GM18873 (cell line): ENCODE data around the gene PPP1R12C.
"Not testable (repeated sequence)": the region's sequence is repeated elsewhere in the genome, so short reads cannot be mapped to it uniquely, and the experiment has no call there.

Experiments used
- ATAC-seq: cut with Tn5 transposase; IDR thresholded peaks from one replicate; pipeline ENCODE4 v1.9.1; 2021; ENCODE audit warnings: mild to moderate bottlenecking, moderate library complexity, moderate number of reproducible peaks; ENCODE audit not compliant: unreplicated experiment, low FRiP score

PPP1R12C gene

DNA sequence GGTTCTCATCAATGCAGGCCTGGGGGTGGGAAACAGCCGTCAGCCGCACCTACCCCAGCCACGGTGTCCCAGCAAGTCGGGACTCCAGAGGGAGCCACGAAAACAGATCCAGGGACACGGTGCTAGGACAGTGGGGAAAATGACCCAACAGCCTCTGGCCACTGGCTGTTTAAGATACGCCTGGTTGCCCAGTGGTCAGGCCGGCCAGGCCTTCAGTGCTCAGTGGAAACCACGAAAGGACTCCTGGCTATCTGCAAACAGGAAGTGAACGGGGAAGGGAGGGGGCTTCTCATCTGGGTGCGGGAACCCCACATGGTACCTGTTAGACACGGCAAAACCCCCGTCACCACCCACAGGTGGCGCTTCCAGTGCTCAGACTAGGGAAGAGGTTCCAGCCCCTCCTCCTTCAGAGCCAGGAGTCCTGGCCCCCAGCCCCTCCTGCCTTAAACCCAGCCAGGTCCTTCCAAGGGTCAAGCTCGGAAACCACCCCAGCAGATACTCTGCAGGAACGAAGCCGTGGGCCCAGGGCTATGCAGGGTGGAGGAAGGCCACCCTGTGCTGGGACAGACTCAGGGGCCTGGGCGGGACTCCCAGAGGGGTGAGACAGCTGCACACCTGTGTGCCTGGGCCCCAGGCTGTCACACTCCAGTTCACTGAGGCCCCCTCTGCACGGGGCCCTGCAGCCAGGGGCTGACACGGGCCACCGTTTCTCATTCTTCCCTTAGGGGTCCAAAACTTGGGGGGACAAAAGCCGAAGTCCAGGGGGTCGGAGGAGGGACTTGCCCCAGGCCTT, 4.5 kb downstream of the PPP1R12C start:
- no peak for ATAC-seq

GRCh38 chr19:55112246-55112776, 5.1 kb downstream of the PPP1R12C start:
- no peak for ATAC-seq

DNA sequence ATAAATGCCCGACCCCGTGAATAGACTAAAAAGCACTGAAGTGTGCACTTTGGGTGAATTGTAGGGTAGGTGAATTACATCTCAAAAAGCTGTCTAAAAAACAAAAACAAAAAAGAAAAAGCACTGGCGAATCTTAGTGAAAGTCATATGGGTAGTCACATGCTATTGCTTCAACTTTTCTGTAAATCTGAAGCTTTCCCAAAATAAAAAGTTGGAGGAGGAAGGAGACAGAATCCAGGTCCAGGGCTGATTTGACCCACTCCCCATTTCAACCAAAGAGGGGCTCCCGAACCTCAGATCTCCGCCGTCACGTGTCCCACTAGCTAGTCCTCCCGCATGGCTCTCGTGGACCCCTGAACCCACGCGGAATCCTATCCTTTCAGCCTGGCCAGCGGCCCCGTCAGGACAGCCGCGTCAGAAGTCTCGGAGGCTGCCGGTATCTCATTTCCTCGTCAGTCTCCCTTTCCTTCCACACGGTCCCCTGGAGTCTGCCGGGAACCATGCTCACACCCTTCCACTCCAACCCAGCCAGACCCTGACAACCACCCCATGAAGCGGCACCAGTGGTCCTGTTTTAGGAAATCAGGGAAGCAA, 6.1 kb downstream of the PPP1R12C start:
- ATAC-seq = no peak

DNA sequence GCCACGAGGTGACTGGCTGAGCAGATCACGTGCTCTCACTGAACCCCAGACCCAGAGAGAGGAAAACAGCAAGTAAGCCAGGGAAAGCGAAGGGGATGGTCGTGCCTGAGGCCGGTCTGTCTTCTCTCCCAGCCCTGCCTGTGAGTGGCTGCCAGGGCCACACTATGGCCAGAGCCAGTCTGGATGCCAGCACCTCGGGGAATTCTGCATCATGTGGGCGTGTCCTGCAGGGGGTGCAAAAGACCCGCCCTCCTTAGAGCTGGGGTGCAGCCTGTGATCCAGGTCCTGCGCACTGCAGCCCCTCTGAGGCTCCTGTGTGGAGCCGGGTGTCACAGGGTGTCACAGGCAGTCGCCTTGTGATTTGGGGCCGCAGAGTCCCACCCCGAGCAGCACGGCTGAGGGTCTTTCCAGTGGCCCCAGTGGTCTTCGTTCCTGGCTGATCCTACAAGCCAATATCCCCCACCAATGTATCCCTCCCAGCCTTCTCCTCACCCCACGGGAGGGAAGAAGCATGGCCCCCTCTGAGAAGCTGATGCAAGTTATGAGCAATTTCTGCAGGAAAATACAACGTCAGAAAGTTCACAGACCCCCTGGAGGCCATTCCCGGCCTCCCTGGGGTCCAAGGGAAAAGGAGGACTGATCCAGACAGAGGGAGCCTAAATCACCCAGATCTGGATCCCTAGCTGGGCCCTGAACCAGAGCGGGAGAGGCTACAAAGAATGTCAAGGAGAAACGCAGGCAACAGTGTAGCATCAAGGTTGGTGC, 7.7 kb downstream of the PPP1R12C start:
- no peak for ATAC-seq

- not testable (repeated sequence) for ATAC-seq
Measured at GRCh38 chr19:55107252-55107651, 10.2 kb downstream of the PPP1R12C start.

DNA sequence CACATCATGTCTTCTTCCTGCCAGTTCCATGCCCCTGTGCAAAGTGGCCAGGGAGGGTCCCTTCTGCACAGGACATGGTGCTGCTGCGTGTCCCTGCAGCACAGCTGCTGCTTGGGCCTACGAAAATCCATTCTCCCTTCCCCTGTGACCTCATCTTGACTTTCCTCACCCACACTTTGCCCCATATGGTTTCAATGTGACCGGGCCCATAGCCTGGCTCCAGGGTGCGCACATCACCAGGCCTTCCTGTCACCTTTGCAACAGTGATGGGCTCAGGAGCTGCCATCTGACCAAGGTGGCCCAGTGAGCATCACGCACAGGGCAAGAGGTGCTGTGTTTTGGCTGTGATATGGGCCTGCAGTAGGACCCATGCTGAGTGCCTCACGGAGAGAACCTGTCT, 10.8 kb downstream of the PPP1R12C start:
- ATAC-seq = no peak

DNA sequence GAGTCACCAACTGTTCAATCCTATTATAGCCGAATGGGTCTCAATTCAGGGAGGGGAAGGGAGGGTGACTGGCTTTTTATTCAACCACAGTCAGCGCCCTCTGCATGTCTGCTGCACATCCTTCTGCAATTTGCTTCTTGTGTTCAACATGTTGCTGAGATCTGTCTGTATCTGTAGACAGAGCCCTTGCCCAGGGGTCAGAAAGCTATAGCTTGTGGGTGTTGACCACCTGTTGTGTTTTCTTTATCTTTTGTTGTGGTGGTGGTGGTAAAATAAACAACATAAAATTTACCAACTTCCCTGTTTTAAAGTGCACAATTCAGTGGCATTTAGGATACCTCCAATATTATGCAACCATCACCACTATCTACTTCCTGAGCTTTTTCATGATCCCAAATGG, 12.2 kb downstream of the PPP1R12C start:
- ATAC-seq = no peak

- no peak for ATAC-seq
Measured at GRCh38 chr19:55103190-55103589, 14.2 kb downstream of the PPP1R12C start.

- ATAC-seq = no peak
Measured at GRCh38 chr19:55101261-55101660, 16.2 kb downstream of the PPP1R12C start.

- ATAC-seq = no peak
Measured at GRCh38 chr19:55099557-55100506, 17.6 kb downstream of the PPP1R12C start.

DNA sequence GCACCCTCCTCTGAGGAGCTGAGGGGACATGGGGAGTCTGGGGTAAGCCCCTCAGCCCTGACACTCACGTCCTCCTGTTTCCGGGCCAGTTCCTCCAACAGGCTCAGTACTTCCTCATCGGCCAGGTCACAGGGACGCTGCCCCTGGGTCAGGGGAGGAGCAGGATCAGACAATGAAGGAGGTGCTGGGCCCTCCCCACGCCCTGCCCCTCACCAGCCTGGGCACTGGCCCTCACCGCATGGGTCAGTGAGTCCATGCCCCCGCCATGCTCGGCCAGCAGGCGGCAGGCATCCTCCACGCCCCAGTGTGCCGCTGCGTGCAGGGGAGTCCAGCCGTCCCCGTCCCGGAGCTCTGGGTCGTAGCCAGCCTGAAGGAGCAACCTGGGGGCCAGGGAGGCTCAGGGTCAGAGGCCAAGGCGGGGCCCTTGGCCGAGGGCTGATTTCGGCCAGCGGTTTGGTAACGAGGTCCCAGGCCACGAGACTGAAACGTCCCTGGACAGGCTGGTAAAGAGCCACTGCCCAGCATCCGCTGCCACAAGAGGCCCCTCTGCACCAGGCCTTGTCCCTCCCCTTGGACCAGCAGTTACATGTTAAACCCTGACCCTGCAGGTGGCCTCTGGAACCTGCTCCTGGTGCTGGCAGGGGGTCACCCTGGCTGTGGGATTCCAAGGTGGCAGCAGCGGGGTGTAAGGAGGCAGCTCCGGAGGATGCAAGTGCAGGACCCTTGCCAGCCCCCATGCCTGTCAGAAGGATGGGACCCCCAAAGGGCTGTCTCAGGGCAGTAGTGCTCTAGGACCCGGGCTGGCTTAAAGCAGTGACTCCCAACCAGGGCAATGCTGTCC, 18.5 kb downstream of the PPP1R12C start:
- no peak for ATAC-seq

GRCh38 chr19:55097864-55098715, 19.3 kb downstream of the PPP1R12C start:
- no peak for ATAC-seq

GRCh38 chr19:55096061-55096701, 21.3 kb downstream of the PPP1R12C start:
- no peak for ATAC-seq

DNA sequence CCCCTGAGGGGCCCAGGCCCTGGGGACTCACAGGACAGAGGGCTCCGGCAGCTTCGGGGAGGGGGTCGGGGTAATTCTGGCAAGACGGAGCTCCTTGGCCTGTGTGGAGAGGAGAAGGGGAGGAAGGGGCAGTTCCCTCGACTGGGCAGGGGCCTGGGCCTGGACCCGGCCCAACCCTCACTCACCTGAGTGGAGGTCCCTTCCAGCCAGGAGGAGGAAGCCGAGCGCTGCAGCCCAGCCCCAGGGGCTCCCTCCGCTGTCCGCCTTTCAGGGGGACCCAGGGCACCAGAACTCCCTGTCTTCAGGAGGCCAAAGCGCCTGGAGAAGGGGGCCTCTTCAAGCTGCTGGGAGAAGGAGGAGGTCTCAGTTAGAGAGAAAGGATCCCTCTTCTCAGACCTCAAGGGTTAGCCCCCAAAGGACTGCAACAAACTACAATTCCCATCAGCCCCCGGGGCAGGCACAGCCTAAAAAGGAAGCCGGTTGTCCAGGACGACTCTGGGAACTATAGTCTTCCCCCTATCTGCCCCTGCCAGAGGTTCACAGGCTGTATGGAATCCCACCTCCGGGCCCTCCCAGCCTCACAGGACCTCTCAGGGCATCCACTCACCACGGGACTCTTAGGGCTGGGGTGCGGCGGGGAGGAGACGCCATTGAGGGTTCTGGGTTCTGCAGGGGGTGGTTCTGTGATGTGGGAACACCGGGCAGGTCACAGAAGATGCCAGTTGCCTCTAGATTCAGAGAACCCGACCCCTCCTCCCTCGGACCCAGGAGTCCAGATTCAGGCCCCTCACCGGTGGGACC, 22.0 kb downstream of the PPP1R12C start:
- ATAC-seq = no peak

DNA sequence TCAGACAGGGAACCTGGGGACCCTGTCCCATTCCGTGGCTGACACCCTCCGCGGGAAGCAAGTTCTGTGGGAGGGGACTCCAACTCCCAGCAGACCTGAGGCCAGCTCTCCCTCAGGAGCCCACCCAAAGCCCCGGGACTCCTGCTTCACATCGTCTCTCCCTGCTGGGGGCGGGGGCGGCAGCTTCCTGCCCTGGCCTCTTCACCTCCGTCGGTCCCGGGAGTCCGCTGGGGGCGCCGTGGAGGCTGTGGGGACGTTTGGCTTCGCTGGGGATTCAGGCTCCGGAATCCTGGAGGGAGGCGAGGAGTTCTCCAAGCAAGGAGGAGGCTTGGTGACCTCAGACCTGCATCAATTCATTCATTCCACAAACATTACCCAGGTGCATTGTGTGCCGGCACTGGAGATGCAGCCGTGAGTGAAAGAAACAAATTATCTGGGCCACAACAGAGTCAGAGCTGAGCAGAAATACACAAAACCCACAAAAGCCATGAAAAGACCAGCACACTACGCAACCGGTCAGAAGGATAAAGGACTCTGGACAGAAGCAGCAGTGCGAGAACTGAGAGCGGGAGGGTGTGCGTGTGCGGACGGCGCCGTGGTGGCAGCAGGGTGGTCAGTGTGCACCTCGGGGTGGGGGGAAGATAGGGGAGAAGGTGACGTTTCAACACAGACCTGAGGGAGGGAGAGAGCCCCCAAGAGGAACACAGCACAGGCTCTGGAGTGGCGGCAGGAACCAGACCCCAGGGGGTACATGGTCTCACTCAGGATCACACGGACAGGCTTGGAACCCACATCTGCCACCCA, 22.8 kb downstream of the PPP1R12C start:
- ATAC-seq = no peak
